ENCODE data around the gene SRGAP3.
A peak's percentile ranks its signal among the peaks of the same experiment; 100 is the strongest.

SRGAP3 gene

DNA sequence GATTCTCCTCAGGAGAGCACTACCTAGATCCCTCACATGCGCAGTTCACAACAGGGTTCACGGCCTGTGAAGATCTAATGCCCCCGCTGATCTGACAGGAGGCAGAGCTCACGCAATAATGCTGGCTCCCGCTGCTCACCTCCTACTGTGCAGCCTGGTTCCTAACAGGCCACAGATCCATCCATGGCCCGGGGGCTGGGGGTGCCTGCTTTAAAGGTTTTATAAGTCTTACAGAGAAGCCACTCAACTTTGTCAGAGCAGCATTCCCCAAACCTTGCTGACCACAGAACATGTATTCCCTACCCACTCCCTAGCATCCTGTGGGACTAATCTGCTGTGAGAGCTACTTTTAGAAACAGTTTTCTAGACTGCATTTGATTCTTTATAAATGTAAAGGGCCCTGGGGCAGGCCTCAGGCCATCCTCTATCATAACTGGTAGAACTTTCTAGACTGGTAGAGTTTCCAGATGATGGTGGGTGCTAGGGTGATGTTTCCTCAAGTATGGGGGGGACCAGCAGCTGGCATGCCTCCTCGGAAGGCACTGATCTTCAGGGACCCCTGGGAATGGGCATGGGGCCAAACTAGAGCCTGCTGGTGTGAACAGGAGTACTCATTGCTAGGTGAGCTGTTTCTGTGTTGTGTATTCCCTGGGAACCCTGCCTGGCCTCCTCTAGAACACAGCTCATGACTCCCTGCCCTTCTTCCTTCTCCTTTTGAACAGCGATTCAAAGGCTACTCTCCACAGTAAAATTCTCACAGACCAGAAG, 260.5 kb downstream of the SRGAP3 start:
- DNase-seq (ENCODE audit: low spot score) = peak; percentile 63

- DNase-seq (ENCODE audit: low spot score) = peak; percentile 83
These were observed 261.1 kb downstream of the SRGAP3 start for GRCh38 chr3:8988384-8988655.

GRCh38 chr3:8987645-8988383, 261.6 kb downstream of the SRGAP3 start:
- DNase-seq (ENCODE audit: low spot score) = peak; percentile 87

DNA sequence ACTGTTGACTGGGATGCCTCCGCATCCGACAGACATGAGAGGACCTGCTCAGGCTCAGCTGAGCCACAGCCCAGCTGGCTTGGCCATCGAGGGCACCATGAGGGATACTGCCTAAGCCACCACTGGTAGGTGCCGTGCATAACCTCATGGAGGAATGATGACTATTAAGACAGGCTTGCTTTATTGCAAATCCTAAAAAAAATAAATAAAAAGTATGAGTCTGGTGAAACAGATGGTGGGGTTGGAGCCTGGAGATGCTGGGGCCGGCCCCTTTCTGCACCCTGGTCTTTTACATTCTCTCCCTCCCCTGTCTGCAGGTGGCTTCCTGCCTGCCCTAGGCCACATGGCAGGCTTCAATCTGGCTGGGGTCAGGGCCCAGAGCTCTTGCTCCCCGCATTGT, 262.2 kb downstream of the SRGAP3 start:
- DNase-seq (ENCODE audit: low spot score) = no peak

DNA sequence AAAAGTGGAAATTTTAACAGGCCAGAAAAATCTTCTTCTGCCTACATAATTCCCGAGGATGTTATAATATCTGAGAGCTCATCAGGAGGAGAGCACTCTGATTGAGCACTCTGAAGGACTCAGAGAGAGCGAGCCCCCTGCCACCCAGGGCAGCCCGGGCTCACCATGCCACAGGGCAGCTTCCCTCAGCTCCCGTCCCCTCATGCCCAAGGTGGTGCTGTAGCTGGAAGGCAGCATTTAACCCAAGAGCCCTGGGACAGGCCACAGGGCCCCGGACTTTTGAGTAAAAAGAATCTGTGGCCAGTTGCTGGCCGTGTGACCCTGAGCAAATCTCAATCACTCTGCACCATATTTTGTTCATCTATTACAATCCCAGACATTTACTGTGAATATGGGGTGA, 262.7 kb downstream of the SRGAP3 start:
- DNase-seq (ENCODE audit: low spot score) = no peak

- no peak for DNase-seq (ENCODE audit: low spot score)
These were observed 263.6 kb downstream of the SRGAP3 start for GRCh38 chr3:8985876-8986275.

DNA sequence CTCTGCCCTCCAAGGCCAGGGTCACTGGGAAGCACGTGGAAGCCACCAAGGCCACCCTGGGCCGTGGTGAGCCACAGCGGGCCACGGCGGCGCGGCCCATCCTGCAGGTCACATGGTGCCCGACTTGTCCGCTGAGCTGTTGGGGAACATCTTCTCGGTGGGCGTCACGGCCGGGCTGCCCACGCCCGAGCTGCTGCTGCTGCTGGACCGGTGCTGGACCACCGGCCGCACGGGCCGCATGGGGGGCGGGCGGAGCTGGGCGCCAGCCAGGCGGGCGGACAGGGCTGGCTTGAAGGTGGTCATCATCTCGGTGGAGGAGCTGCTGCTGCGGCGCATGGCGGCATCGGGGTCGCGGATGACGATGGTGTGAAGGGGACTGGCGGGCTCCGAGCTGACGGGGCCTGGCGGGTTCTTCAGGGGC, 264.0 kb downstream of the SRGAP3 start:
- DNase-seq (ENCODE audit: low spot score) = no peak

- DNase-seq (ENCODE audit: low spot score) = no peak
These were observed 264.9 kb downstream of the SRGAP3 start for GRCh38 chr3:8984526-8984925.

DNA sequence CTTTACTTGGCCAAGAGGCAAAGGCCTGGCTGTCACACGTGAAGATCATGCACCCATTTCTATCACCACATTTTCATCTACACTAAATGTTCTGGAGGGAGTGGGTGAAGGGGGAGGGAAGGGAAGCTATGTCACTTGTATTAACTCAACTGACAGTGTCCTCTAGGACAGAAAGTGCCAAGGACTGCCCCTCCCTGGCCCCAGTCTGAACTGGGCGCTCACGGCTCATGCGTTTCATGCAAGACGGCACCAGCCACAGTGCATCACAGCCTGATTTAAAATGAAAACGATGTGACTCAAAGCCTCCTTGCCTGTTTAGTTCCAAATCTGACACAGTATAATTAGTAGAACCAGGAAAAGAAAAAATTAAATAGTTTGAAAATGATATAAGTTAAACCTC, 265.4 kb downstream of the SRGAP3 start:
- DNase-seq (ENCODE audit: low spot score) = no peak

DNA sequence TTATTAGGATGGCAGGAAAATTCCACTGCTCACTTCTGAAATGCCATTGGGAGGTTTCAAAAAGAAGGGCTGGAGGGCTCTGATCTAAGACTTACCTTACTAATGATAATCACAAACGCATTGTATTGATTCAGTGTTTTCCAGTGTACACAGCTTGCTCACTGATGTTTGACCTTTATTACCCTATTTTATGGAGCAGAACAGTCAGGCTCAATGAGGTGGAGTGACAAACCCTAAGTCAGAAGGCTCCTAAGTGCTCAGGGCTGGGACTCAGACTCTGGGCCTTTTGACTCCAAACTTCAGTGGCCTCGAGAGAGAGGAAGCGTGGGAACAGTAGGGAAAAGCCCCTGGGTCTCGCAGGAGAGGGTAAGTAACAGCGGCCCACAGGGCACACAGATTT, 265.9 kb downstream of the SRGAP3 start:
- DNase-seq (ENCODE audit: low spot score) = no peak

- DNase-seq (ENCODE audit: low spot score) = no peak
These were observed 266.4 kb downstream of the SRGAP3 start for GRCh38 chr3:8983026-8983425.

- DNase-seq (ENCODE audit: low spot score) = no peak
These were observed 266.9 kb downstream of the SRGAP3 start for GRCh38 chr3:8982509-8982908.

- no peak for DNase-seq (ENCODE audit: low spot score)
These were observed 267.7 kb downstream of the SRGAP3 start for GRCh38 chr3:8981700-8982099.

DNA sequence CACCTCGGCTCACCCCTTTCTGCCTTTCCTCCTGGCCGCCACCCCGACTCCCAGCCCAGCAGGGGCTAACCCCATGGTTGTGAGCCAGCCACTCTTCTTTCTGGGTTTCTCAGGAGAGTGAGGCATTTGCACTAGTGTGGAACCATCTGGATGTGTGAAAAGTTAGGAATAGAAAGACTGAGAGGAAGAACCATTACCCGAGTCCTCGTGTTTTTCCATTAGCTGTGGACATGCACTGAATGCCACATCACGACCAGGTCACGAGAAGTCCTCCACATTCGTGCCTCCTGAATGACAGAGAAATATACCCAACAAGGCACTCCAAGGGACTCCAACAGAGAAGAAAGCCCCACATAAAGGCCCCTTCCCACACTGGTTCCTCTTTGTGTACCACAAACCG, 268.1 kb downstream of the SRGAP3 start:
- DNase-seq (ENCODE audit: low spot score) = no peak

- no peak for DNase-seq (ENCODE audit: low spot score)
These were observed 268.6 kb downstream of the SRGAP3 start for GRCh38 chr3:8980756-8981257.

GRCh38 chr3:8979262-8979661, 270.2 kb downstream of the SRGAP3 start:
- DNase-seq (ENCODE audit: low spot score) = no peak

- no peak for DNase-seq (ENCODE audit: low spot score)
These were observed 270.9 kb downstream of the SRGAP3 start for GRCh38 chr3:8978551-8978950.

GRCh38 chr3:8976540-8977182, 272.8 kb downstream of the SRGAP3 start:
- no peak for DNase-seq (ENCODE audit: low spot score)

- no peak for DNase-seq (ENCODE audit: low spot score)
These were observed 274.1 kb downstream of the SRGAP3 start for GRCh38 chr3:8975081-8976020.

DNA sequence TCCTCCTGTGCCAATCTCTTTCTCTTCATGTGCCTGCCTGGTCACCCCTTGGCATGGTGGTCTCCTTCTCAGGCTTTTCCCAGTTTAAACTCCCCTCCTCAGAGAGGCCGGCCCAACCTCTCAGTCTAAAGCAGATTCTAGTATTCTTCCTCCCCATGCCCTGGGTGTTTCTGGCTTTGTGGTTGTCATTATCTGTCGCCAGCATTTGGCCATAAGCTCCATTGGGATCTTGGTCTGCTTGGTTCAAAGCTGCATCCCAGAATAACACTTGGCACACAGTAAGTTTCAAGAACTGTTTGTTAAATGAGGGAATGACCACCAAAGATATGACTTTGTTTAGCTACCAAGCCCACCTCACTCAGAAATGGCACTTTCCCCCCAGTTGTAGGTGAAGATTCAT, 275.0 kb downstream of the SRGAP3 start:
- no peak for DNase-seq (ENCODE audit: low spot score)

DNA sequence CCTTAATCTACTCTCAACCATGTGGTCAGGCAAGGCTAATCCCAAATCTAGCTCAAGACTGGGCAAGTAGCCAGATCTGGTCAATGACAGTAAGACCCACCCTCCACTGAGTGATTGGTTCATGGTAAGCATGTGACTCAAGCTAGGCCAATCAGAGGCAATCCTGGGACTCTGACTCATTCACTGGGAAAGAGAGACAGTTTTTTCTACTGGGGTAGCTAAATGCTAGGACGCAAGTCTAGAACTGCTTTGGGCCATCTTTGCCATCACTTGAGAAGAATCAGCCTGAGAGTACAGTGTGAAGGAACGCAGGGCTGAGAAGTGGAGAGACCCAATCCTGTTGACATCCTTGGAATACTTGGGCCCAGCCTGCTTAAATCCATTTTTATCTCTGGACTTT, 276.8 kb downstream of the SRGAP3 start:
- peak; percentile 57 for DNase-seq (ENCODE audit: low spot score)

Measured in SK-N-DZ (cell line).